Ovary (tissue), 3 donors: Measurements from ENCODE around the gene PRG2.

Source experiments
- CTCF ChIP-seq, 3 donors: fragments of 450-650 bp in 2 of 3; fragments of 200-600 bp in 1 of 3; IDR thresholded peaks; one replicate each; pipeline versions ENCODE4 v1.5.1 to v1.8.0; 2016 to 2022; ENCODE audit warnings: antibody characterized with exemption in 3 of 3, mild to moderate bottlenecking in 1 of 3
- POLR2A ChIP-seq: fragments of 450-650 bp; IDR thresholded peaks from one replicate; pipeline ENCODE4 v1.6.1; 2017; ENCODE audit warnings: antibody characterized with exemption, mild to moderate bottlenecking, moderate library complexity
- donor health status: DM: no; HTN: no; CAD: no.

- TF ChIP-seq CTCF (IDR thresholded peaks at IDR 0.05) (no peak), POLR2A (no peak)
Measured at GRCh38 chr11:57425565-57426438, 35.4 kb upstream of the PRG2 start.
